H1 (cell line): ENCODE data around the gene CCDC86. TPM values are rescaled to one million over a fixed set of nuclear protein-coding genes. Genes with fewer than 3 reads are reported as not detected.

Experiments
- ATF3 ChIP-seq: IDR thresholded peaks from 2 replicates; pipeline ENCODE4 v1.6.1; 2011; ENCODE audit warnings: low read depth, mild to moderate bottlenecking, low read length; ENCODE audit not compliant: insufficient read depth
- CHD7 ChIP-seq: fragments of 300-600 bp; sonication (generic); IDR thresholded peaks from 2 replicates; pipeline ENCODE4 v1.7.1; 2012; ENCODE audit warnings: low read length, moderate library complexity, mild to moderate bottlenecking, inconsistent platforms; ENCODE audit not compliant: insufficient replicate concordance
- EP300 ChIP-seq, 2 experiments: IDR thresholded peaks; 1 replicate in 1 of 2; 2 replicates in 1 of 2; pipeline ENCODE4 v1.6.1; 2011 to 2012; ENCODE audit warnings: low read depth in 2 of 2, low read length in 2 of 2, mild to moderate bottlenecking in 2 of 2, borderline replicate concordance in 1 of 2, inconsistent platforms in 1 of 2, moderate library complexity in 1 of 2
- POLR2AphosphoS5 ChIP-seq: IDR thresholded peaks from 2 replicates; pipeline ENCODE4 v1.6.1; 2011; ENCODE audit warnings: low read depth, low read length
- RAD21 ChIP-seq, 2 experiments: IDR thresholded peaks in 1 of 2; conservative IDR thresholded peaks in 1 of 2; 2 replicates each; pipeline ENCODE4 v1.6.1; 2011; ENCODE audit warnings: low read depth in 2 of 2, low read length in 2 of 2, improper control_type of control experiment in 1 of 2, inconsistent platforms in 1 of 2, mild to moderate bottlenecking in 1 of 2, moderate library complexity in 1 of 2
- RBBP5 ChIP-seq: IDR thresholded peaks from 2 replicates; pipeline ENCODE4 v1.7.1; 2012; ENCODE audit warnings: low read depth, mild to moderate bottlenecking, inconsistent platforms, low read length, moderate library complexity, borderline replicate concordance
- RFX5 ChIP-seq: IDR thresholded peaks from 2 replicates; pipeline ENCODE4 v1.6.1; 2011; ENCODE audit warnings: low read depth, low read length, improper control_type of control experiment, borderline replicate concordance
- SIRT6 ChIP-seq: IDR thresholded peaks from one replicate; pipeline ENCODE4 v1.7.1; 2012; ENCODE audit warnings: low read length, inconsistent platforms
- SUZ12 ChIP-seq: fragments of 200-600 bp; sonication (generic); IDR thresholded peaks from 2 replicates; pipeline ENCODE4 v1.6.1; 2012; ENCODE audit warnings: mild to moderate bottlenecking, inconsistent platforms, low read length, moderate library complexity, mixed read lengths
- TEAD4 ChIP-seq: IDR thresholded peaks from 2 replicates; pipeline ENCODE4 v1.6.1; 2012; ENCODE audit warnings: low read depth, low read length, inconsistent platforms, mixed read lengths
- polyA plus RNA-seq, 7 experiments: library from polyadenylated mRNA; depleted of rRNA in 3 of 7; stranded (reverse) in 5 of 7; unstranded in 2 of 7; fragments of >200 nt in 5 of 7; fragments of 200-250 nt in 2 of 7; gene quantifications; 1 replicate in 5 of 7; 2 replicates in 1 of 7; 4 replicates in 1 of 7; pipeline versions ENCODE4 v1.2.1 to v1.2.3, GENCODE V29; 2011 to 2013; ENCODE audit warnings: missing spikeins in 2 of 7, mixed read lengths in 2 of 7
- total RNA-seq: library from RNA; stranded (reverse); fragmentation: NEBNext Ultra II Directional; extraction: Animal tissue kit (Norgen Biotek cat#: 25700); gene quantifications from 2 replicates; pipeline ENCODE4 v1.2.1, GENCODE V29; 2021

The CCDC86 gene
- total and polyA plus RNA-seq, 2 of the 8 experiments (the other 6 are each of a cell fraction or from before 2014, with no cell fraction given) = 37.7 to 76.4 TPM

GRCh38 chr11:60816590-60817157 lies 25.2 kb upstream of the CCDC86 start (continued):
- TF ChIP-seq CHD7 (no peak), SUZ12 (no peak), SIRT6 (no peak), EP300 (IDR thresholded peaks at IDR 0.05; ENCODE audit: borderline replicate concordance in 1 of 2, low read depth in 2 of 2, low read length in 2 of 2) (no peak), RAD21 (IDR thresholded peaks at IDR 0.05 in 1 of 2, conservative IDR thresholded peaks at IDR 0.05 in 1 of 2; ENCODE audit: low read depth in 2 of 2, low read length in 2 of 2) (no peak), TEAD4 (no peak), RBBP5 (no peak), ATF3 (no peak), RFX5 (no peak), POLR2AphosphoS5 (no peak)
